EH (cell line): ENCODE data around the gene ATG2B.

ENCODE experiments used
- DNase-seq: peaks from one replicate; pipeline ENCODE4 v3.0.0-alpha.2; 2015; ENCODE audit warnings: low read depth

ATG2B gene

GRCh38 chr14:96309896-96310330 lies 53.2 kb downstream of the ATG2B start:
- peak; percentile 22 for DNase-seq

GRCh38 chr14:96309133-96309895 lies 53.8 kb downstream of the ATG2B start:
- DNase-seq, result no peak

GRCh38 chr14:96307434-96307833 lies 55.7 kb downstream of the ATG2B start:
- no peak for DNase-seq

- DNase-seq, result no peak
Observed at GRCh38 chr14:96304956-96305355, 58.2 kb downstream of the ATG2B start.

GRCh38 chr14:96303981-96304380 lies 59.2 kb downstream of the ATG2B start:
- DNase-seq, result no peak

GRCh38 chr14:96299441-96299840 lies 63.7 kb downstream of the ATG2B start:
- DNase-seq, result no peak

GRCh38 chr14:96297997-96298515 lies 65.1 kb downstream of the ATG2B start:
- no peak for DNase-seq

GRCh38 chr14:96297000-96297399 lies 66.1 kb downstream of the ATG2B start:
- DNase-seq, result peak; percentile 23

- DNase-seq, result no peak
Observed at GRCh38 chr14:96294246-96294645, 68.9 kb downstream of the ATG2B start.

- DNase-seq, result no peak
Observed at GRCh38 chr14:96287856-96288255, 75.3 kb downstream of the ATG2B start.

- no peak for DNase-seq
Observed at GRCh38 chr14:96286251-96286650, 76.9 kb downstream of the ATG2B start.

GRCh38 chr14:96285667-96286066 lies 77.5 kb downstream of the ATG2B start:
- DNase-seq, result peak; percentile 24

GRCh38 chr14:96284430-96284829 lies 78.7 kb downstream of the ATG2B start:
- DNase-seq, result no peak

- DNase-seq, result no peak
Observed at GRCh38 chr14:96284008-96284407, 79.1 kb downstream of the ATG2B start.

GRCh38 chr14:96281486-96281885 lies 81.7 kb downstream of the ATG2B start:
- DNase-seq, result no peak

- DNase-seq, result peak; percentile 44
Observed at GRCh38 chr14:96280104-96280503, 83.0 kb downstream of the ATG2B start.

- peak; percentile 78 for DNase-seq
Observed at GRCh38 chr14:96279564-96279963, 83.6 kb downstream of the ATG2B start.

GRCh38 chr14:96277890-96278289 lies 85.3 kb downstream of the ATG2B start:
- no peak for DNase-seq

- peak; percentile 82 for DNase-seq
Observed at GRCh38 chr14:96275177-96276112, 87.7 kb downstream of the ATG2B start.

GRCh38 chr14:96274543-96274942 lies 88.6 kb downstream of the ATG2B start:
- DNase-seq, result peak; percentile 89

GRCh38 chr14:96274122-96274521 lies 89.0 kb downstream of the ATG2B start:
- DNase-seq, result no peak

GRCh38 chr14:96273629-96274028 lies 89.5 kb downstream of the ATG2B start:
- no peak for DNase-seq
